ENCODE data around the gene ARHGEF33.

The ARHGEF33 gene

GRCh38 chr2:38991899-38992298 lies 102.2 kb downstream of the ARHGEF33 start:
- peaks cover 1% of the 10 kb centered on the region for H3K36me3 ChIP-seq (ENCODE audit: control insufficient read depth, insufficient read depth, low read length)
- H3K27me3 ChIP-seq (replicated peaks; ENCODE audit: control insufficient read depth, insufficient read depth, low read length) = no peaks in the 10 kb centered on the region
- TF ChIP-seq CTCF (IDR thresholded peaks at IDR 0.05; ENCODE audit: insufficient read depth, low read length, poor library complexity, severe bottlenecking) = no peak
- no peak overlapping the region for H3K4me3 ChIP-seq (replicated peaks; ENCODE audit: low read depth, low read length)
- DNase-seq (ENCODE audit: extremely low read depth, insufficient read length) = no peak

DNA sequence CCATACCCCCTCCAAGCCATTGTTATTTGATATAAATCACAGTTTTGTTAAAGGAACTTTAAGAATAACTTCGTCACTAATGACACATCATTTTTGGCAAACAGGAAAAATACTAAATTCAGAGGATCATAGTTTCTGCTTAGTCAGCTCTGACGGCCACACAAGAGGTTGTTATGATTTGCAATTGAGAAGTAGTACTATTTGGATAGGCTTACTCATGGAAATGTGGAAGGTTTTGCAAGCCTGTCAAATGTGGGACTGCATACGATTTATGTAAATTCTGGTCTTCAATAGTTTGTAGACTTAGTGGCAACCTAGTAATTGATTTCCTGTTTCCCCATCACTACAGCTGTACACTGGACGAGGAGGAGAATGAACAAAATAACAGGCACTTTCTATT lies 108.1 kb downstream of the ARHGEF33 start:
- no peak for DNase-seq (ENCODE audit: extremely low read depth, insufficient read length)
- peaks cover 1% of the 10 kb centered on the region for H3K36me3 ChIP-seq (ENCODE audit: control insufficient read depth, insufficient read depth, low read length)
- no peaks in the 10 kb centered on the region for H3K27me3 ChIP-seq (replicated peaks; ENCODE audit: control insufficient read depth, insufficient read depth, low read length)
- no peak for TF ChIP-seq CTCF (IDR thresholded peaks at IDR 0.05; ENCODE audit: insufficient read depth, low read length, poor library complexity, severe bottlenecking)
- no peak overlapping the region for H3K4me3 ChIP-seq (replicated peaks; ENCODE audit: low read depth, low read length)

DNA sequence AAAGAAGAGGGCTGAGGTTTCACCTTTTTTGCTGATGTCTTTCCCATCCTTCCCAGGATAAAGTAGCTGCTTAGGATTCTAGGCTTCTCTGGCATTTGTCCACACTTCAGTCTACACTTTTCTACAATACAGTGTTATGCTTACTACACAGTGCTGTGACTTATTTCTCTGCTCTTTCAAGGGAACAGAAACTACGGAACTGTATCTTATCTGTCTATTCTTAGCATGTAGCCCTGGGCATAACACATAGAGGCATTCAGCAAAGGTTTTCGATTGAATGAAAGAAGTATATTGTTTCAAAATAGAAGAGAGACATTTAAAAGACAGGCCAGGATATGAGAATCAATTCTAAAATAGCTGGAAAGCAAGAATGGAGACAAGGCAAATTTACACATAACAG lies 110.9 kb downstream of the ARHGEF33 start:
- TF ChIP-seq CTCF (IDR thresholded peaks at IDR 0.05; ENCODE audit: insufficient read depth, low read length, poor library complexity, severe bottlenecking) = no peak
- no peaks in the 10 kb centered on the region; the same call in none of the 2 replicates for H3K36me3 ChIP-seq (ENCODE audit: control insufficient read depth, insufficient read depth, low read length)
- no peak for DNase-seq (ENCODE audit: extremely low read depth, insufficient read length)
- H3K27me3 ChIP-seq (replicated peaks; ENCODE audit: control insufficient read depth, insufficient read depth, low read length) = no peaks in the 10 kb centered on the region
- no peak overlapping the region for H3K4me3 ChIP-seq (replicated peaks; ENCODE audit: low read depth, low read length)

DNA sequence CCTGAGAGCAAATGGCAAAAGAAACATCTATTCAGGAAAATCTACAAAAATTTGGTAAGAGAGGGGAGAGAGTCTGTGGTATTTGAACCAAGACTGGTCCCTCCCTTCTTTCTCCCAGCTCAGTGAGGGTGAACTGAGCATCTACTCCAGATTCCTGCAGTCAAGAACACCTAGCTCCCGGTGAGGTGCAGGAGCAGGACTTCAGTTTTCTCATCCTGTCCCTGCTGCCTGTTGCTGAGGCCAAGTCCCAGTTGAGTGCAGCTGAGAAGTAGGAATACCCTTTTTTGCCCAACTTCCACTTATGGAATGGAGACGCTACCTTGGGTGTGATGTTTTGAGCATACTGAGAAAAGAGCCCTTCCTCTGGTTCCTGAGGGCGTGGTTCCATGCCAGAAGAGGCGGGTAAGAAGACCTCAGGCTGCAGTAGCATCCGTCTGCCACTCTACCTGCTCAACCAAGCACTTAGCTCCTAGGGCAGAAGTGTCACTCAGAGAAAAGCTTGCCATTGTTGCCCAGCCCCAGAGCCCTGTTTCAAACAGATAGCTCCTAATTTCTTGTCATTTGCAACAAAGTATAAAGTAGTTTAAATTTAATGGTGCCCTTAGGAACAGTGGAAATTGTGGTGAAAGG lies 118.3 kb downstream of the ARHGEF33 start:
- H3K36me3 ChIP-seq (ENCODE audit: control insufficient read depth, insufficient read depth, low read length) = peaks cover 4% of the 10 kb centered on the region

GRCh38 chr2:39008665-39009064 lies 119.0 kb downstream of the ARHGEF33 start:
- H3K27me3 ChIP-seq (replicated peaks; ENCODE audit: control insufficient read depth, insufficient read depth, low read length) = no peaks in the 10 kb centered on the region
- no peak overlapping the region for H3K4me3 ChIP-seq (replicated peaks; ENCODE audit: low read depth, low read length)
- TF ChIP-seq CTCF (IDR thresholded peaks at IDR 0.05; ENCODE audit: insufficient read depth, low read length, poor library complexity, severe bottlenecking) = no peak
- peaks cover 4% of the 10 kb centered on the region for H3K36me3 ChIP-seq (ENCODE audit: control insufficient read depth, insufficient read depth, low read length)
- peak; percentile 9 for DNase-seq (ENCODE audit: extremely low read depth, insufficient read length)

More for the DNA sequence above, 118.3 kb downstream of the ARHGEF33 start:
- TF ChIP-seq CTCF (IDR thresholded peaks at IDR 0.05; ENCODE audit: insufficient read depth, low read length, poor library complexity, severe bottlenecking) = no peak
- no peak for DNase-seq (ENCODE audit: extremely low read depth, insufficient read length)
- H3K4me3 ChIP-seq (replicated peaks; ENCODE audit: low read depth, low read length) = no peak overlapping the region
- no peaks in the 10 kb centered on the region for H3K27me3 ChIP-seq (replicated peaks; ENCODE audit: control insufficient read depth, insufficient read depth, low read length)

DNA sequence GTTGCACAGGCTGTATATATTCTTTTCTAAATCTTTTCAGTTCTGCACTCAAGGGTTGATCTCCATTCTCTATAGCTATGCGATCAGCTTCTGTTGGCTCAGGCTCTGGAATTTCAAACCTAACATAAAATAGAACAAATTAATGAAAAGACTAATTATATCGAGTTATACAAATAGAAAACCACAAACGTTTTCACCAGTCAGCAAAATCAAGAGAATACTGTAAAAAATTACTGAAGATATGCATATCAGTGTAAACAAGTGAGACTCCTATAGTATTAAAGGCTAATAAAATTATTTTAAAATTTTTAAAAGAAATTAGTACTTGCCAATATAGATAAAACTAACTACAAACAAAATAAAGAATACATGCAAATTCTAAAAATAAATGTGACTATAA lies 124.2 kb downstream of the ARHGEF33 start:
- Histone ChIP-seq H3K4me3 (replicated peaks; ENCODE audit: low read depth, low read length) (no peak overlapping the region), H3K36me3 (ENCODE audit: control insufficient read depth, insufficient read depth, low read length) (no peaks in the 10 kb centered on the region), H3K27me3 (replicated peaks; ENCODE audit: control insufficient read depth, insufficient read depth, low read length) (no peaks in the 10 kb centered on the region)
- TF ChIP-seq CTCF (IDR thresholded peaks at IDR 0.05; ENCODE audit: insufficient read depth, low read length, poor library complexity, severe bottlenecking) = no peak
- DNase-seq (ENCODE audit: extremely low read depth, insufficient read length) = no peak

Measured in GM06990 (cell line).